GM12864 (cell line): ENCODE results near the gene CFAP61.

Experiments used
- DNase-seq: peaks from one replicate; pipeline ENCODE4 v3.0.0-alpha.2; 2011; ENCODE audit warnings: low read depth
- H3K4me3 ChIP-seq: 2 replicates; pipeline ENCODE4 v1.5.1; 2011; ENCODE audit warnings: mild to moderate bottlenecking, low read depth, low read length, control low read depth
- CTCF ChIP-seq: IDR thresholded peaks from 2 replicates; pipeline ENCODE4 v1.5.1; 2011; ENCODE audit warnings: low read depth, mild to moderate bottlenecking, moderate library complexity, low read length, control low read depth, inconsistent platforms; ENCODE audit errors: missing control alignments

Gene CFAP61

GRCh38 chr20:20078041-20078440, 25.7 kb downstream of the CFAP61 start:
- no peak for TF ChIP-seq CTCF
- no peak overlapping the region for H3K4me3 ChIP-seq
- no peak for DNase-seq

- DNase-seq, result no peak
- no peak overlapping the region for H3K4me3 ChIP-seq
- TF ChIP-seq CTCF, result no peak
Measured at GRCh38 chr20:20079102-20079784, 26.9 kb downstream of the CFAP61 start.

- DNase-seq, result peak; percentile 22
- no peak overlapping the region for H3K4me3 ChIP-seq
- peak; percentile 53 for TF ChIP-seq CTCF
Measured at GRCh38 chr20:20083807-20084206, 31.5 kb downstream of the CFAP61 start.

GRCh38 chr20:20084296-20084752, 32.0 kb downstream of the CFAP61 start:
- no peak for TF ChIP-seq CTCF
- no peak overlapping the region for H3K4me3 ChIP-seq
- no peak for DNase-seq

GRCh38 chr20:20085071-20085470, 32.7 kb downstream of the CFAP61 start:
- no peak overlapping the region for H3K4me3 ChIP-seq
- TF ChIP-seq CTCF, result no peak
- no peak for DNase-seq

GRCh38 chr20:20085812-20086211, 33.5 kb downstream of the CFAP61 start:
- TF ChIP-seq CTCF, result no peak
- no peak overlapping the region for H3K4me3 ChIP-seq

GRCh38 chr20:20089018-20089417, 36.7 kb downstream of the CFAP61 start:
- TF ChIP-seq CTCF, result no peak
- no peak for DNase-seq

More at GRCh38 chr20:20085812-20086211, 33.5 kb downstream of the CFAP61 start:
- no peak for DNase-seq

More at GRCh38 chr20:20089018-20089417, 36.7 kb downstream of the CFAP61 start:
- no peak overlapping the region for H3K4me3 ChIP-seq
